ENCODE data around the gene RCL1.

The RCL1 gene

GRCh38 chr9:4822057-4822456 lies 29.3 kb downstream of the RCL1 start:
- TF ChIP-seq ZFX (IDR thresholded peaks at IDR 0.05) = no peak
- TF ChIP-seq CTCF (conservative IDR thresholded peaks at IDR 0.05) = no peak
- H3K27ac ChIP-seq = no peak overlapping the region

GRCh38 chr9:4826417-4827166 lies 33.8 kb downstream of the RCL1 start:
- H3K27ac ChIP-seq = no peak overlapping the region
- TF ChIP-seq CTCF (conservative IDR thresholded peaks at IDR 0.05) = no peak
- no peak for TF ChIP-seq ZFX (IDR thresholded peaks at IDR 0.05)

- H3K27ac ChIP-seq = no peak overlapping the region
- TF ChIP-seq CTCF (conservative IDR thresholded peaks at IDR 0.05) (no peak), ZFX (IDR thresholded peaks at IDR 0.05) (no peak)
Measured at GRCh38 chr9:4827224-4827623, 34.5 kb downstream of the RCL1 start.

- H3K27ac ChIP-seq = no peak overlapping the region
- no peak for TF ChIP-seq CTCF (conservative IDR thresholded peaks at IDR 0.05)
- TF ChIP-seq ZFX (IDR thresholded peaks at IDR 0.05) = no peak
Measured at GRCh38 chr9:4828761-4829160, 36.0 kb downstream of the RCL1 start.

- H3K27ac ChIP-seq = no peak overlapping the region
- no peak for TF ChIP-seq ZFX (IDR thresholded peaks at IDR 0.05)
- TF ChIP-seq CTCF (conservative IDR thresholded peaks at IDR 0.05) = no peak
Measured at GRCh38 chr9:4829969-4830368, 37.2 kb downstream of the RCL1 start.

- H3K27ac ChIP-seq = no peak overlapping the region
- TF ChIP-seq CTCF (conservative IDR thresholded peaks at IDR 0.05) = no peak
- TF ChIP-seq ZFX (IDR thresholded peaks at IDR 0.05) = no peak
Measured at GRCh38 chr9:4830699-4831098, 38.0 kb downstream of the RCL1 start.

GRCh38 chr9:4831119-4831518 lies 38.4 kb downstream of the RCL1 start:
- no peak overlapping the region for H3K27ac ChIP-seq
- TF ChIP-seq ZFX (IDR thresholded peaks at IDR 0.05) = no peak
- no peak for TF ChIP-seq CTCF (conservative IDR thresholded peaks at IDR 0.05)
